Loucy (cell line): ENCODE data around the gene ZNF384.

Experiments used
- H2AFZ ChIP-seq: fragments of 200-600 bp; sonication (generic); 2 replicates; pipeline ENCODE4 v1.6.0; 2016; ENCODE audit warnings: antibody characterized with exemption, mild to moderate bottlenecking, low read length, moderate library complexity
- H3F3A ChIP-seq: fragments of 200-600 bp; 2 replicates; pipeline ENCODE4 v1.6.0; 2016; ENCODE audit warnings: antibody characterized with exemption, low read depth, mild to moderate bottlenecking
- H3K27me3 ChIP-seq: fragments of 200-600 bp; sonication (generic); 2 replicates; pipeline ENCODE4 v1.6.1; 2014; ENCODE audit warnings: low read length, mild to moderate bottlenecking; ENCODE audit not compliant: insufficient read depth, poor library complexity, severe bottlenecking
- H3K36me3 ChIP-seq: fragments of 200-600 bp; sonication (generic); 2 replicates; pipeline ENCODE4 v1.6.1; 2016; ENCODE audit warnings: low read length; ENCODE audit not compliant: insufficient read depth
- H3K4me1 ChIP-seq: fragments of 200-600 bp; sonication (generic); 2 replicates; pipeline ENCODE4 v1.5.1; 2014; ENCODE audit warnings: low read length, mild to moderate bottlenecking; ENCODE audit not compliant: insufficient read depth, poor library complexity, severe bottlenecking
- H3K4me2 ChIP-seq: fragments of 200-600 bp; sonication (generic); 2 replicates; pipeline ENCODE4 v1.6.0; 2014; ENCODE audit warnings: antibody characterized with exemption, low read length, low read depth, mild to moderate bottlenecking; ENCODE audit not compliant: poor library complexity, severe bottlenecking
- H3K4me3 ChIP-seq: fragments of 200-600 bp; sonication (generic); 2 replicates; pipeline ENCODE4 v1.5.1; 2014; ENCODE audit warnings: low read length, mild to moderate bottlenecking, mixed read lengths; ENCODE audit not compliant: poor library complexity, severe bottlenecking
- H3K79me2 ChIP-seq: fragments of 200-600 bp; sonication (generic); 2 replicates; pipeline ENCODE4 v1.6.1; 2014; ENCODE audit warnings: low read length; ENCODE audit not compliant: insufficient read depth
- H3K9ac ChIP-seq: fragments of 200-600 bp; sonication (generic); 2 replicates; pipeline ENCODE4 v1.6.0; 2014; ENCODE audit warnings: mild to moderate bottlenecking, low read depth, low read length, moderate library complexity; ENCODE audit not compliant: poor library complexity, severe bottlenecking
- H3K9me2 ChIP-seq: fragments of 200-600 bp; sonication (generic); replicated peaks from 2 replicates; pipeline ENCODE4 v1.6.1; 2016; ENCODE audit warnings: low read depth, low read length, mixed read lengths
- H3K9me3 ChIP-seq: fragments of 200-600 bp; sonication (generic); 2 replicates; pipeline ENCODE4 v1.6.1; 2014; ENCODE audit warnings: mild to moderate bottlenecking, antibody characterized with exemption, low read length, low read depth; ENCODE audit not compliant: insufficient read depth
- H4K20me1 ChIP-seq: fragments of 200-600 bp; sonication (generic); 2 replicates; pipeline ENCODE4 v1.6.0; 2014; ENCODE audit warnings: antibody characterized with exemption, low read length, mild to moderate bottlenecking; ENCODE audit not compliant: insufficient read depth, poor library complexity, severe bottlenecking
- CTCF ChIP-seq: fragments of 200-600 bp; sonication (generic); conservative IDR thresholded peaks from 2 replicates; pipeline ENCODE4 v1.5.1; 2014; ENCODE audit warnings: mild to moderate bottlenecking, antibody characterized with exemption, low read length
- EZH2phosphoT487 ChIP-seq: fragments of 200-600 bp; IDR thresholded peaks from 2 replicates; pipeline ENCODE4 v1.6.1; 2018; ENCODE audit warnings: antibody characterized with exemption, mild to moderate bottlenecking, moderate library complexity, borderline replicate concordance

ZNF384 gene

DNA sequence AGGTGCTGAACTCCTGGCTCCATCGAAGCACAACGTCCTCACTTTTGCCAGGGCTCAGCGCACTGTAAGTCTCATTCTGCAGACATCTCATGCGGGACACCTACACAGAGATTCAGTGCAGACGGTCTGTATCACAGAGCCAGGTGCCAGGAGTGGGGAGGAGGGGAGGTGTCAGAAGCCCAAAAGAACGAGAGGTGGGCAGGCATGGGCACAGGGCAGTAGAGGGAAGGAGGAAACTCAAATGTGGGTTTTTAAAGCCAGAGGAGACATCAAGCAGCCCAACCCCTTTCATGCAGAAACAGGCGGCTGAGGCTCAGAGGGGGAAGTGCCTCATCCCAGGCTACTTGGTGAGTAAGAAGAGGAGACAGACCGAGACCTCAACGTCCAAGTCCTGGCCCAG lies 50.9 kb downstream of the ZNF384 start:
- H3K9me2 ChIP-seq: no peaks in the 10 kb centered on the region
- H3K79me2 ChIP-seq: peaks cover 13% of the 10 kb centered on the region
- peaks cover 65% of the 10 kb centered on the region for H3K4me1 ChIP-seq
- H3K9ac ChIP-seq: peak overlapping the region; percentile 30
- TF ChIP-seq EZH2phosphoT487: no peak
- no peak for TF ChIP-seq CTCF
- H3K4me3 ChIP-seq: no peak overlapping the region
- H3K27me3 ChIP-seq: no peaks in the 10 kb centered on the region
- H3K9me3 ChIP-seq: no peaks in the 10 kb centered on the region
- H2AFZ ChIP-seq: no peak overlapping the region
- H4K20me1 ChIP-seq: no peaks in the 10 kb centered on the region
- no peaks in the 10 kb centered on the region for H3K36me3 ChIP-seq
- peaks cover 2% of the 10 kb centered on the region; the same call in 1 of the 2 replicates for H3F3A ChIP-seq
- H3K4me2 ChIP-seq: peak overlapping the region; percentile 4

- H3K9ac ChIP-seq: peak within 1 kb of the TSS; percentile 84
- H3K79me2 ChIP-seq: peaks cover 29% of the 10 kb centered on the region
- H3K4me2 ChIP-seq: peak within 1 kb of the TSS; percentile 91
- no peaks in the 10 kb centered on the region for H3K9me3 ChIP-seq
- no peaks in the 10 kb centered on the region for H4K20me1 ChIP-seq
- H3K4me3 ChIP-seq: peak within 1 kb of the TSS; percentile 71
- no peaks in the 10 kb centered on the region for H3K27me3 ChIP-seq
- no peaks in the 10 kb centered on the region for H3K36me3 ChIP-seq
- H3K9me2 ChIP-seq: no peaks in the 10 kb centered on the region
- peak within 1 kb of the TSS; percentile 16 for H2AFZ ChIP-seq
- peaks cover 86% of the 10 kb centered on the region for H3K4me1 ChIP-seq
- TF ChIP-seq CTCF (no peak), EZH2phosphoT487 (no peak)
- H3F3A ChIP-seq: peaks cover 6% of the 10 kb centered on the region
Observed at GRCh38 chr12:6635856-6636531, 53.2 kb downstream of the ZNF384 start, which contains the start of gene LPAR5. LPAR5 (minus strand) TSS chr12:6635959; CDS start chr12:6621248, 14,711 bp downstream.

GRCh38 chr12:6635375-6635855 lies 53.8 kb downstream of the ZNF384 start:
- H3K4me1 ChIP-seq: peaks cover 86% of the 10 kb centered on the region
- no peaks in the 10 kb centered on the region for H3K27me3 ChIP-seq
- peak overlapping the region; percentile 71 for H3K4me3 ChIP-seq
- TF ChIP-seq EZH2phosphoT487 (no peak), CTCF (no peak)
- no peaks in the 10 kb centered on the region for H3K9me2 ChIP-seq
- no peaks in the 10 kb centered on the region for H3K9me3 ChIP-seq
- no peaks in the 10 kb centered on the region for H3K36me3 ChIP-seq
- peak overlapping the region; percentile 16; the same call in 1 of the 2 replicates for H2AFZ ChIP-seq
- no peaks in the 10 kb centered on the region for H4K20me1 ChIP-seq
- H3K9ac ChIP-seq: peak overlapping the region; percentile 84
- peak overlapping the region; percentile 91 for H3K4me2 ChIP-seq
- H3F3A ChIP-seq: peaks cover 6% of the 10 kb centered on the region
- H3K79me2 ChIP-seq: peaks cover 35% of the 10 kb centered on the region
